Ovary (tissue), 3 donors: ENCODE measurements around the gene UIMC1.

ENCODE experiments used
- CTCF ChIP-seq, 3 donors: fragments of 450-650 bp in 2 of 3; fragments of 200-600 bp in 1 of 3; IDR thresholded peaks; one replicate each; pipeline versions ENCODE4 v1.5.1 to v1.8.0; 2016 to 2022; ENCODE audit warnings: antibody characterized with exemption in 3 of 3, mild to moderate bottlenecking in 1 of 3
- EP300 ChIP-seq: sonication (generic); formaldehyde crosslinking; IDR thresholded peaks from one replicate; pipeline ENCODE4 v1.6.1; 2017; ENCODE audit warnings: antibody characterized with exemption
- POLR2A ChIP-seq: fragments of 450-650 bp; IDR thresholded peaks from one replicate; pipeline ENCODE4 v1.6.1; 2017; ENCODE audit warnings: antibody characterized with exemption, mild to moderate bottlenecking, moderate library complexity
- donor health status: DM: no; HTN: no; CAD: no.

DNA sequence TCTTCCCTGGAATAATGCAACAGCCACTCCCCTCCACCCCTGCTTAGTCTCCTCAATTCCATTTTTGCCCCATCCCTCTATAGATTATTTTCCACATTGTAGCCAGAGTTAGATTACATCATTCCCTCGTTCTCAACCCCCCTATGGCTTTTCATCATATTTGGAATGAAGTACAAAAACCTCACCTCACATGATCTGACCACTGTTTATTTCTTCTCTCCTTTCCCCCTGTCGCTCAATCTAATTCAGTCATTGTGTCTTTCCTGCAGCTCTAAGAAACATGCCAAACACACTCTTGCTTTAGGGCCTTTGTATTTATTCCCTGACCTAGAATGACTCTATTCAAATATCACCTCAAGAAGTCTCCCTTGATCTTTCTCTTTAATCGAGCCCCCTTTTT, 84.9 kb downstream of the UIMC1 start:
- TF ChIP-seq CTCF (IDR thresholded peaks at IDR 0.05): no peak
- no peak for TF ChIP-seq EP300
- no peak for TF ChIP-seq POLR2A
